BLaER1 treated with 17β-estradiol and CSF1 and Interleukin-3, amounts not matched to agents 10 nM and 100 nM (cell line): ENCODE data around the gene NR5A2.
A peak's percentile ranks its signal among the peaks of the same experiment; 100 is the strongest.

Source experiments
- H3K27ac ChIP-seq, 11 experiments: shearing (Covaris generic); formaldehyde crosslinking; 2 replicates each; pipeline ENCODE4 v1.8.1; 2022
- H3K27me3 ChIP-seq, 11 experiments: shearing (Covaris generic); formaldehyde crosslinking; 2 replicates each; pipeline ENCODE4 v1.8.1; 2022
- H3K36me3 ChIP-seq, 11 experiments: shearing (Covaris generic); formaldehyde crosslinking; 2 replicates each; pipeline ENCODE4 v1.8.1; 2022
- H3K4me1 ChIP-seq, 10 experiments: shearing (Covaris generic); formaldehyde crosslinking; 2 replicates each; pipeline ENCODE4 v1.8.1; 2022
- H3K4me2 ChIP-seq, 11 experiments: shearing (Covaris generic); formaldehyde crosslinking; 2 replicates each; pipeline ENCODE4 v1.8.1; 2022
- H3K4me3 ChIP-seq, 10 experiments: shearing (Covaris generic); formaldehyde crosslinking; 2 replicates each; pipeline ENCODE4 v1.8.1; 2022
- H3K9ac ChIP-seq, 11 experiments: shearing (Covaris generic); formaldehyde crosslinking; 2 replicates each; pipeline ENCODE4 v1.8.1; 2022
- H3K9me3 ChIP-seq, 11 experiments: shearing (Covaris generic); formaldehyde crosslinking; replicated peaks in 1 of 11; 2 replicates each; pipeline ENCODE4 v1.8.1; 2022
- H4K20me1 ChIP-seq, 11 experiments: shearing (Covaris generic); formaldehyde crosslinking; 2 replicates each; pipeline ENCODE4 v1.8.1; 2022
- Cebpa-rat ChIP-seq, 11 experiments: shearing (Covaris generic); IDR thresholded peaks; 2 replicates each; pipeline ENCODE4 v1.8.1; 2022

NR5A2 gene

DNA sequence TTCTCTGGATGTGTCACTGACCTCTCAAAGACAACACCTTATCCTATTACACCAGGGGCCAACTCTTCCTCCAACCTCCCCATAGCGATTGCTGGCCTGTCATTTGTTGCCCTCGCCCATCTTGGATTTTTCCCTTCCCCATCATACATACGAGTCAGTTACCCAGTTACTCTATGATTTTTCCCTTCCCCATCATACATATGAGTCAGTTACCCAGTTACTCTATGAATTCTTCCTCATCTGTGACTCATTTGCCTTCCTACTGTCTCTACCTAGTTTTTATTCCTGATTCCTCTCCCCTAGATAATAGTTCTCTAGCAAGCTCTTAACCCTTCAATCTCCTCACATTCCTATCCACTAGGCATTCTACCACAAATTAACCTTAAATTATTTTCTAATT, 178.8 kb downstream of the NR5A2 start:
- Histone ChIP-seq H3K9me3 (0 out of 22 replicates have a peak, but pooled peaks cover 0 to 2% (median 0%) of the 10 kb centered on the region in 11 experiments), H3K4me2 (peak overlapping the region in 4 of 11 experiments; percentile 3 to 60 (median 38); a peak in 5 of 22 replicates), H3K4me3 (no peak overlapping the region), H3K4me1 (peaks cover 10 to 35% (median 14%) of the 10 kb centered on the region in 10 experiments), H3K9ac (no peak overlapping the region), H4K20me1 (no peaks in the 10 kb centered on the region), H3K27ac (peak overlapping the region in 2 of 11 experiments; percentile 46 to 63; a peak in 4 of 22 replicates), H3K27me3 (no peaks in the 10 kb centered on the region), H3K36me3 (no peaks in the 10 kb centered on the region)
- no peak for TF ChIP-seq Cebpa-rat (IDR thresholded peaks at IDR 0.05)

DNA sequence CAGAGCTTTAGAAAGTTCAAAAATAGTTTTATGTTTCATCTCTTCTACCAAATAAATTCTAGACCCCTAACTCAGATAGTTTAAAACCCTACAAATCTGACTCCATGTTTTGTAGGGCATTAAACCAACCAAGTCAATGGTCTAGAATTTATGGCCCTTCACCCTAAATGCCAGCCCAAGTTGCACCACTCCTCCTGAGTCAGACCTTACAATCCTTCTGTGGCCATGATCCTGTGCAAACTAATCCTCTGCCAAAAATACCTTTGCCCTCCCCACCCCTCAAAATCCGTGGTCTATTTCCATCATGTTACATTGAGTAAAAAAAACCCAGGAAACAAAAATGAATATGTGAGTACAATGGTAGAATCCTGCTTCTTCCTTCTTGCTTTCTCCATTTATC, 179.3 kb downstream of the NR5A2 start:
- Histone ChIP-seq H3K4me2 (peak overlapping the region in 4 of 11 experiments; percentile 15 to 60 (median 38); a peak in 5 of 22 replicates), H3K36me3 (no peaks in the 10 kb centered on the region), H3K4me1 (peaks cover 10 to 35% (median 14%) of the 10 kb centered on the region in 10 experiments), H3K27ac (peak overlapping the region in 4 of 11 experiments; percentile 3 to 63 (median 36); a peak in 4 of 22 replicates), H4K20me1 (no peaks in the 10 kb centered on the region), H3K4me3 (no peak overlapping the region), H3K9me3 (no peaks in the 10 kb centered on the region), H3K27me3 (no peaks in the 10 kb centered on the region), H3K9ac (no peak overlapping the region)
- TF ChIP-seq Cebpa-rat (IDR thresholded peaks at IDR 0.05), result no peak

DNA sequence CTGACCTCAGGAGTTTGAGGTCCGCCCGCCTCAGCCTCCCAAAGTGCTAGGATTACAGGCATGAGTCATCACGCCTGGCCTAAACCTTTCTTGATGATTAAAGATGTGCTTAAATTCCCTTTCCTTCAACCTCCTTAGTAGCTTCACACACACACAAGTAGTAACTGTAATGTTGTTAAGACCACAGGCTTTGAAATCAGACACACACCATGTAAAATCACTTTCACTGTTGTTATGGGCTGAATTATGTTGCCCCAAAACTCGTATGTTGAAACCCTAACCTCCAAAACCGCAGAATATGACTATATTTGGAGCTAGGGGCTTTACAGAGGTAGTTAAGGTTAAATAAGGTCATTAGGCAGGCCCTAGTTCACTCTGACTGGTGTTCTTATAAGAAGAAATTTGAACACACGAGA, 180.2 kb downstream of the NR5A2 start:
- H3K9ac ChIP-seq, result 0 out of 22 replicates have a peak overlapping the region, but pooled peaks of 1 of the 11 experiments have one; percentile 6
- no peaks in the 10 kb centered on the region for H3K27me3 ChIP-seq
- no peaks in the 10 kb centered on the region for H4K20me1 ChIP-seq
- no peaks in the 10 kb centered on the region for H3K36me3 ChIP-seq
- H3K27ac ChIP-seq, result peak overlapping the region in 9 of 11 experiments; percentile 48 to 63 (median 56); a peak in 14 of 22 replicates
- peaks cover 0 to 1% (median 0%) of the 10 kb centered on the region in 11 experiments; a peak in 2 of 22 replicates for H3K9me3 ChIP-seq
- peak overlapping the region; percentile 23 to 61 (median 41); a peak in 21 of 22 replicates for H3K4me2 ChIP-seq
- no peak overlapping the region for H3K4me3 ChIP-seq
- H3K4me1 ChIP-seq, result peaks cover 10 to 35% (median 14%) of the 10 kb centered on the region in 10 experiments
- no peak for TF ChIP-seq Cebpa-rat (IDR thresholded peaks at IDR 0.05)

DNA sequence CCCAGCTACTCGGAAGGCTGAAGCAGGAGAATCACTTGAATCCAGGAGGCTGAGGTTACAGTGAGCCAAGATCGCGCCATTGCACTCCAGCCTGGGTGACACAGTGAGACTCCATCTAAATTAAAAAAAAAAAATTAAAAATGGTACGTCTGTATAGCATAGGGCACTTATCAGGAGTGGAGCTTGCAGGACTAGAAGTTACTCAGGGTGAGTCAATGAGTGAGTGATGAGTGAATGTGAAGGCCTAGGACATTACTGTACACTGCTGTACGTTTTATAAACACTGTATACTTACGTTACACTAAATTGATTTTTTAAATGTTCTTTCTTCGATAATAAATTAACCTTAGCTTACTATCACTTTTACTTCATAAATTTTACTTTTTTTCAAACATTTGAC, 183.6 kb downstream of the NR5A2 start:
- Histone ChIP-seq H3K4me3 (no peak overlapping the region), H3K4me1 (peaks cover 10 to 24% (median 14%) of the 10 kb centered on the region in 10 experiments), H3K9me3 (peaks cover 9 to 31% (median 15%) of the 10 kb centered on the region in 11 experiments; a peak in 18 of 22 replicates), H3K4me2 (no peak overlapping the region), H4K20me1 (no peaks in the 10 kb centered on the region), H3K9ac (no peak overlapping the region), H3K27ac (no peak overlapping the region), H3K27me3 (no peaks in the 10 kb centered on the region), H3K36me3 (no peaks in the 10 kb centered on the region)
- TF ChIP-seq Cebpa-rat (IDR thresholded peaks at IDR 0.05), result no peak

DNA sequence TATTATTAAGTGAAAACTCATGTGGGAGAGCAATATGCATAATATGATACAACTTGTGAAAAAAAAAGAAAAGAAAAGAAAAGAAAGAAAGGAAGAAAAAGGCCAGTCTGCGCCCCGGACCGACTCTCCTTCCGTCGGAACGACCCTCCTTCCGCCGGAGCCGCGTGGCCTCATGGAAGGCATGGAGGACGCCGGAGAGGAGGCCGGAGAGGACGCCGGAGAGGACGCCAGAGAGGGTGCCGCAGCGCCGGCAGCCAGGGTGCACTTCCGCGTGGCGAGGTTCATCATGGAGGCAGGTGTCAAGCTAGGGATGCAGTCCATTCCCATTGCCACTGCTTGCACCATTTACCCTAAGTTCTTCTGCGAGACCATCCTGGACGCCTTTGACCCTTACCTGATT, 185.9 kb downstream of the NR5A2 start:
- H3K36me3 ChIP-seq, result no peaks in the 10 kb centered on the region
- H3K4me3 ChIP-seq, result no peak overlapping the region
- H3K9ac ChIP-seq, result no peak overlapping the region
- no peak overlapping the region for H3K27ac ChIP-seq
- H3K27me3 ChIP-seq, result no peaks in the 10 kb centered on the region
- no peaks in the 10 kb centered on the region for H4K20me1 ChIP-seq
- H3K4me2 ChIP-seq, result no peak overlapping the region
- peaks cover 0 to 2% (median under 1%) of the 10 kb centered on the region in 10 experiments; a peak in 3 of 20 replicates for H3K4me1 ChIP-seq
- no peak for TF ChIP-seq Cebpa-rat (IDR thresholded peaks at IDR 0.05)
- H3K9me3 ChIP-seq, result peaks cover 9 to 31% (median 15%) of the 10 kb centered on the region in 11 experiments; a peak in 18 of 22 replicates

DNA sequence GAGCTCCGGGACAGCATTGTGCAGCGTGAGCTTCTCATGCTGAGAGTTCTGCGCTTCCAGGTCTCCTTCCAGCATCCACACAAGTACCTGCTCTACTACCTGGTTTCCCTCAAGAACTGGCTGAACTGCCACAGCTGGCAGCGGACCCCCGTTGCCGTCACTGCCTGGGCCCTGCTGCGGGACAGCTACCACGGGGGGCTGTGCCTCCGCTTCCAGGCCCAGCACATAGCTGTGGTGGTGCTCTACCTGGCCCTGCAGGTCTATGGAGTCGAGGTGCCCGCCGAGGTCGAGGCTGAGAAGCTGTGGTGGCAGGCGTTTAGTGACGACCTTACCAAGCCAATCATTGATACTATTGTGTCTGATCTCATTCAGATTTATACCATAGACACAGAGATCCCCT, 186.4 kb downstream of the NR5A2 start:
- Histone ChIP-seq H3K27me3 (no peaks in the 10 kb centered on the region), H3K27ac (no peak overlapping the region), H3K9me3 (peaks cover 9 to 31% (median 15%) of the 10 kb centered on the region in 11 experiments; a peak in 18 of 22 replicates)

DNA sequence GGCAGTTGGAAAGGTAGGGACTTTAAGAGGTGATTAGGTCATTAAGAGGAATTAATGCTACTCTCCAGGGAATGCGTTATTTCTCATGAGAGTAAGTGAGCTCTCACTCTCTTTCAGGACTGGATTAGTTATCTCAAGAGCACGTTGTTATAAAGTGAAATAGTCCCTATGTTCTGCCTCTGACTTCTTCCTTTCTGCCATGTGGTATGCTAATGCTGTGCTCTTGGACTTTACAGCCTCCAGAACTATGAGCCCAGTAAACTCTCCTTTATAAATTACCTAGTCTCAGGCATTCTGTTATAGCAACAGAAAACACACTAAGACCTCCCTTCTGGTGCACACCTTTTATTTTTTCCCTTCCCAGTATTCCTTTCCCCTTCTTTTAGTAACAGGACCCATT, 187.8 kb downstream of the NR5A2 start:
- Histone ChIP-seq H3K9me3 (peaks cover 9 to 31% (median 15%) of the 10 kb centered on the region in 11 experiments; a peak in 18 of 22 replicates), H3K9ac (no peak overlapping the region), H3K27me3 (no peaks in the 10 kb centered on the region), H4K20me1 (no peaks in the 10 kb centered on the region), H3K27ac (no peak overlapping the region), H3K4me1 (no peaks in the 10 kb centered on the region), H3K4me2 (no peak overlapping the region), H3K36me3 (no peaks in the 10 kb centered on the region), H3K4me3 (no peak overlapping the region)
- TF ChIP-seq Cebpa-rat (IDR thresholded peaks at IDR 0.05), result no peak

More for the DNA sequence above, 186.4 kb downstream of the NR5A2 start:
- no peaks in the 10 kb centered on the region for H4K20me1 ChIP-seq
- H3K9ac ChIP-seq, result no peak overlapping the region
- no peaks in the 10 kb centered on the region for H3K36me3 ChIP-seq
- no peak overlapping the region for H3K4me2 ChIP-seq
- no peak for TF ChIP-seq Cebpa-rat (IDR thresholded peaks at IDR 0.05)
- no peak overlapping the region for H3K4me3 ChIP-seq
- no peaks in the 10 kb centered on the region for H3K4me1 ChIP-seq

DNA sequence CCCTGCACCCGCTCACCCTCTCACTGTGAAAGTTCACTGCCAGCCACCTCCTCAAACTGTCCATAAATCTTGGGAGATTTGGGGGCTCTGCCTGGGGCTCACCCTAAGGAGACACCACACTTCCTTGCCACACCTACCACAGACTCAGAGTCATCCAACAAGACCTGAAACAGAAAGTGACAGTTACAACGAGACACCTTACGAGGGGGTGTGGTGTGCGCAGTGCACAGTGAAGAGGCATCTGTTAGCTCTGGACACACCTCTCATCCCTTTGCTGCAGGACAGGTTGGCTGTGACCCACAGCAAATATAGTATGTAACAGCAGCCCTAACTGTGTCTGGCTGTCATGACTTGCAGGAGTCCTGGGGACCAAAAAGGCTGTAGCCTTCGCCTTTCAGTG, 190.2 kb downstream of the NR5A2 start:
- no peaks in the 10 kb centered on the region for H3K27me3 ChIP-seq
- peaks cover 9 to 29% (median 15%) of the 10 kb centered on the region in 11 experiments; a peak in 18 of 22 replicates for H3K9me3 ChIP-seq
- no peaks in the 10 kb centered on the region for H3K36me3 ChIP-seq
- no peak overlapping the region for H3K9ac ChIP-seq
- no peak overlapping the region for H3K4me2 ChIP-seq
- no peak overlapping the region for H3K27ac ChIP-seq
- no peak for TF ChIP-seq Cebpa-rat (IDR thresholded peaks at IDR 0.05)
- H3K4me1 ChIP-seq, result no peaks in the 10 kb centered on the region
- no peak overlapping the region for H3K4me3 ChIP-seq
- H4K20me1 ChIP-seq, result no peaks in the 10 kb centered on the region

DNA sequence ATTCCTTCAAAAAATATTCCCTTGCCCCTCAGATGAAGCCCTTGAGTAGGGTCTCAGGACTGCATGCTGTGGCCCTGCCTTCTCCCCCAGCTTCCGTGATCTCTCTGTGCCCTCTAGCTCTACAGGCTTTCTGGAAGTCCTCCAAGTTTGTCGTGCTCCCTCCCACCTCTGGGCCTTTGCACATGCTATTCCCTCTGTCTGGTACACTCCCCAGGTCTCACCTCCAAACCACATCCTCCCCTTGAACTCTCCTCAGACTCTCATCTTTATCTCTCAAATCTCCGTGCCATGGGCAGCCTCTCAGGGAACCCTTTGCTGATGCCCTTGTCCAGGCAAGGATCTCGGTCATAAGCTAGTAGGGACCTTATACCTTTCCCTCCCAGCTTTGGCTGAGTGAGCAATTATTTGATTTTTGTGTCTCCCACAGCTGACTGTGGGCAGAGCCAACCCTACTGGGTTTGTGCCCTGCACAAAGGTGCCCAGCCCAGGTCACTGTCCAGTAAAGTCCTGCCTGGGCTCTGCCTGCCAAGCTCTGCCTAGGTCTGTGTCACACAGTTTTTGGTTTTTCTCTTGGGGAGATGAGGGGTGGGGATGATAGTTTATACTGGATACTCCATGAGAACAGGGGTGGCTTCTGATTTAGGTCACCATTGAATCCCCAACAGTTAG, 194.2 kb downstream of the NR5A2 start:
- no peaks in the 10 kb centered on the region for H3K9me3 ChIP-seq
- no peak for TF ChIP-seq Cebpa-rat (IDR thresholded peaks at IDR 0.05)
- H4K20me1 ChIP-seq, result no peaks in the 10 kb centered on the region
- peaks cover 0 to 18% (median 8%) of the 10 kb centered on the region in 10 experiments; a peak in 15 of 20 replicates for H3K4me1 ChIP-seq
- no peaks in the 10 kb centered on the region for H3K27me3 ChIP-seq
- H3K4me3 ChIP-seq, result no peak overlapping the region
- no peaks in the 10 kb centered on the region for H3K36me3 ChIP-seq
- no peak overlapping the region for H3K4me2 ChIP-seq
- H3K27ac ChIP-seq, result no peak overlapping the region
- no peak overlapping the region for H3K9ac ChIP-seq
